WERI-Rb-1 (cell line): ENCODE results near the gene TESK1.

Experiments
- DNase-seq: peaks from one replicate; pipeline ENCODE4 v3.0.0-alpha.2; 2020
- H3K27ac ChIP-seq: fragments of 250-450 bp; sonication (Bioruptor Pico); 2 replicates; pipeline ENCODE4 v1.5.1; 2020; ENCODE audit warnings: mild to moderate bottlenecking, moderate library complexity
- H3K27me3 ChIP-seq: fragments of 250-450 bp; sonication (Bioruptor Pico); 2 replicates; pipeline ENCODE4 v1.5.1; 2021; ENCODE audit warnings: mild to moderate bottlenecking, low read depth, moderate library complexity; ENCODE audit not compliant: insufficient read depth, severe bottlenecking
- H3K36me3 ChIP-seq: fragments of 250-450 bp; sonication (Bioruptor Pico); 2 replicates; pipeline ENCODE4 v1.5.1; 2020; ENCODE audit warnings: mild to moderate bottlenecking, moderate library complexity
- H3K4me3 ChIP-seq: 2 replicates; pipeline ENCODE4 v1.5.1; 2011; ENCODE audit warnings: low read depth, mild to moderate bottlenecking, control low read depth, low read length
- H3K9me3 ChIP-seq: fragments of 250-450 bp; sonication (Bioruptor Pico); 2 replicates; pipeline ENCODE4 v1.5.1; 2021; ENCODE audit warnings: mild to moderate bottlenecking, moderate library complexity; ENCODE audit not compliant: severe bottlenecking
- CTCF ChIP-seq: IDR thresholded peaks from 2 replicates; pipeline ENCODE4 v1.5.1; 2011; ENCODE audit warnings: low read depth, mild to moderate bottlenecking, control low read depth, inconsistent platforms, low read length

The TESK1 gene

GRCh38 chr9:35564658-35565061, 40.4 kb upstream of the TESK1 start:
- H3K27me3 ChIP-seq, result no peaks in the 10 kb centered on the region
- TF ChIP-seq CTCF, result no peak
- no peak overlapping the region for H3K4me3 ChIP-seq
- no peak overlapping the region for H3K27ac ChIP-seq
- no peaks in the 10 kb centered on the region for H3K9me3 ChIP-seq
- no peaks in the 10 kb centered on the region for H3K36me3 ChIP-seq
- no peak for DNase-seq

- TF ChIP-seq CTCF, result peak; percentile 44
- Histone ChIP-seq H3K36me3 (no peaks in the 10 kb centered on the region), H3K9me3 (no peaks in the 10 kb centered on the region), H3K27ac (no peak overlapping the region), H3K4me3 (no peak overlapping the region), H3K27me3 (no peaks in the 10 kb centered on the region)
- DNase-seq, result no peak
These were observed 38.6 kb upstream of the TESK1 start for GRCh38 chr9:35566417-35566816.

- Histone ChIP-seq H3K36me3 (no peaks in the 10 kb centered on the region), H3K27ac (no peak overlapping the region), H3K4me3 (no peak overlapping the region), H3K9me3 (no peaks in the 10 kb centered on the region), H3K27me3 (no peaks in the 10 kb centered on the region)
- TF ChIP-seq CTCF, result no peak
- no peak for DNase-seq
These were observed 36.9 kb upstream of the TESK1 start for GRCh38 chr9:35568196-35568595.

- no peak for TF ChIP-seq CTCF
- DNase-seq, result no peak
- no peaks in the 10 kb centered on the region for H3K27me3 ChIP-seq
- no peaks in the 10 kb centered on the region for H3K9me3 ChIP-seq
- no peaks in the 10 kb centered on the region for H3K36me3 ChIP-seq
- H3K4me3 ChIP-seq, result no peak overlapping the region
- no peak overlapping the region for H3K27ac ChIP-seq
These were observed 35.9 kb upstream of the TESK1 start for GRCh38 chr9:35569206-35569605.

- H3K9me3 ChIP-seq, result no peaks in the 10 kb centered on the region
- TF ChIP-seq CTCF, result no peak
- H3K36me3 ChIP-seq, result no peaks in the 10 kb centered on the region
- H3K27me3 ChIP-seq, result no peaks in the 10 kb centered on the region
- no peak for DNase-seq
- H3K4me3 ChIP-seq, result no peak overlapping the region
- no peak overlapping the region for H3K27ac ChIP-seq
These were observed 34.2 kb upstream of the TESK1 start for GRCh38 chr9:35570709-35571504.
